Vagina (tissue), 2 donors: ENCODE data around the gene ACADVL.

Source experiments
- POLR2A ChIP-seq, 2 donors: fragments of 450-650 bp; IDR thresholded peaks; one replicate each; pipeline ENCODE4 v1.6.1; 2017; ENCODE audit warnings: antibody characterized with exemption in 2 of 2, mild to moderate bottlenecking in 2 of 2, moderate library complexity in 2 of 2
- TF ChIP-seq, protein P1 (sequence below), 3 experiments: fragments of 450-650 bp in 2 of 3; fragments of 200-600 bp in 1 of 3; sonication (generic) in 1 of 3; IDR thresholded peaks; one replicate each; pipeline ENCODE4 v1.5.1; 2017 to 2019; ENCODE audit warnings: antibody characterized with exemption in 3 of 3, mild to moderate bottlenecking in 2 of 3, moderate library complexity in 2 of 3

DNA sequence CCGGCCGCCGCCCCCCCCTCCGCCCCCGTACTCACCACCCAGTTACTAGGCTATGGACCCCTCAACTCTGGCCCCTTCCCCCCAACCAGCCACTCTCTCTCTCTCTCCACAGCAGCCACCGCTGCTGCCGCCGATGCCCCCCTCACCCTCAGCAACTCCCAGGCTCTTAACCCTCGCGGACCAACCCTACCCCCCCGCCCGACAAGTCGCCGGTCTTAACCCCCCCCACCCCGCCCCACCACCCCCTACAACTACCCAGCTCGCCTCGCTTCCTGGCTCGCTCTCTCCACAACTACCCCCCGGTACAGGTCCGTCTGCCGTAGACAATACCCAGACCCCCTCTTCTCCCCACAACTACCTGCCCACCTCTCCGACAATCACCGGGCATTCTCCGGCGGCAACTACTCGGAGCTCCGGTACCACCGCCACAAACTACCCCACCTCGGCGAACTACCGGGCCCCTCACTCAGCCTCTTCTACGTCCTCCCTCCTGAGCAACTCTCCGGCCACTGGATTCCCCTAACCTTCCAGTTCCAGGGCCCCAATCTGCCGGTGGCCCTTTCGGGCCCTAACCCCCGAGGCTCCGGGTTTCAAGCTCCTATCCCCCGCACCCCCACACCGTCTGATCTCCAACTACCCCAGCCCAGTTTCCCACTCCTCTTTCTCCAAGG lies 18.8 kb downstream of the ACADVL start:
- no peak for TF ChIP-seq POLR2A (IDR thresholded peaks at IDR 0.05)
- TF ChIP-seq, protein P1, sequence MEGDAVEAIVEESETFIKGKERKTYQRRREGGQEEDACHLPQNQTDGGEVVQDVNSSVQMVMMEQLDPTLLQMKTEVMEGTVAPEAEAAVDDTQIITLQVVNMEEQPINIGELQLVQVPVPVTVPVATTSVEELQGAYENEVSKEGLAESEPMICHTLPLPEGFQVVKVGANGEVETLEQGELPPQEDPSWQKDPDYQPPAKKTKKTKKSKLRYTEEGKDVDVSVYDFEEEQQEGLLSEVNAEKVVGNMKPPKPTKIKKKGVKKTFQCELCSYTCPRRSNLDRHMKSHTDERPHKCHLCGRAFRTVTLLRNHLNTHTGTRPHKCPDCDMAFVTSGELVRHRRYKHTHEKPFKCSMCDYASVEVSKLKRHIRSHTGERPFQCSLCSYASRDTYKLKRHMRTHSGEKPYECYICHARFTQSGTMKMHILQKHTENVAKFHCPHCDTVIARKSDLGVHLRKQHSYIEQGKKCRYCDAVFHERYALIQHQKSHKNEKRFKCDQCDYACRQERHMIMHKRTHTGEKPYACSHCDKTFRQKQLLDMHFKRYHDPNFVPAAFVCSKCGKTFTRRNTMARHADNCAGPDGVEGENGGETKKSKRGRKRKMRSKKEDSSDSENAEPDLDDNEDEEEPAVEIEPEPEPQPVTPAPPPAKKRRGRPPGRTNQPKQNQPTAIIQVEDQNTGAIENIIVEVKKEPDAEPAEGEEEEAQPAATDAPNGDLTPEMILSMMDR (IDR thresholded peaks at IDR 0.05) = no peak
